ENCODE data around the gene NMNAT1. TPM values are rescaled to one million over a fixed set of nuclear protein-coding genes. Genes with fewer than 3 reads are reported as not detected.
"Not testable (repeated sequence)": the region's sequence is repeated elsewhere in the genome, so short reads cannot be mapped to it uniquely, and the experiment has no call there.

NMNAT1 gene
- total RNA-seq, 3 donors from 2014 or later (not counting 1 experiment from before 2014, with no cell fraction given) = 2.6 to 4.7 (median 2.9) TPM

DNA sequence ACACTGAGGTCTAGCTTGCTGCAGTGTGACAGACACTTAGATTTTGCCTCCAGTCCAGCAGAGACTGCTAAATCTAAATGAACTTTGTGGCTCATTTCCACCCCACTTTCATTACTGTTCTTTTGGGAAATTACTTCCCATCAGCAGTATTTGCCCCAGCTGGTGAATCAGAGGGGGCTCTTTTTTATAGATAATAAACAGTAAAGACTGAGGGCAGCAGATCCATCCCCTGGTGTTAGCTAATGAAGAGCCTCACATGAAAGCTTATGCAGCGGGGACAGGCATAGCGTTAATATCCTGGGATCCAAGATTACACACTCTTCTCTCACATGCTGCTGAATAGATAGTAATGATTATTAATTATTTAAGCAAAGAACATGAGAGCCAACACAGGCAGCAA is 26.8 kb upstream of the NMNAT1 start:
- no peak for DNase-seq
- H3K36me3 Mint-ChIP-seq = no peaks in the 10 kb centered on the region
- no peak overlapping the region for H3K27ac Mint-ChIP-seq
- ATAC-seq = no peak
- H3K4me3 ChIP-seq (ENCODE audit: low read length) = no peak overlapping the region
- no peaks in the 10 kb centered on the region for H3K36me3 ChIP-seq (ENCODE audit: control insufficient read depth, insufficient read depth, low read length)
- peaks cover 0 to 2% of the 10 kb centered on the region in 2 donors for H3K27me3 Mint-ChIP-seq (ENCODE audit: low read depth in 2 of 2)
- H3K27me3 ChIP-seq (ENCODE audit: control insufficient read depth, insufficient read depth, low read length) = no peaks in the 10 kb centered on the region
- WGBS (ENCODE audit: insufficient coverage) = 90% methylated on average over 2 of the region's 2 CpGs
- intact Hi-C loops (cut with micrococcal nuclease) = loop anchor here (10.0 kb wide), 1 partner anchor 1042 kb away; the partner anchor contains the start of gene ENO1
- peaks cover 2% of the 10 kb centered on the region for H3K4me1 ChIP-seq (ENCODE audit: control insufficient read depth, insufficient read depth, low read length)
- H3K9me3 ChIP-seq (ENCODE audit: control insufficient read depth, insufficient read depth, low read length) = no peaks in the 10 kb centered on the region
- no peak overlapping the region for H3K27ac ChIP-seq (ENCODE audit: low read length)
- no peaks in the 10 kb centered on the region for H3K9me3 Mint-ChIP-seq
- no peak for TF ChIP-seq CTCF (IDR thresholded peaks at IDR 0.05)
- H3K4me3 Mint-ChIP-seq = no peak overlapping the region
- peaks cover 7% of the 10 kb centered on the region in 2 donors for H3K4me1 Mint-ChIP-seq

DNA sequence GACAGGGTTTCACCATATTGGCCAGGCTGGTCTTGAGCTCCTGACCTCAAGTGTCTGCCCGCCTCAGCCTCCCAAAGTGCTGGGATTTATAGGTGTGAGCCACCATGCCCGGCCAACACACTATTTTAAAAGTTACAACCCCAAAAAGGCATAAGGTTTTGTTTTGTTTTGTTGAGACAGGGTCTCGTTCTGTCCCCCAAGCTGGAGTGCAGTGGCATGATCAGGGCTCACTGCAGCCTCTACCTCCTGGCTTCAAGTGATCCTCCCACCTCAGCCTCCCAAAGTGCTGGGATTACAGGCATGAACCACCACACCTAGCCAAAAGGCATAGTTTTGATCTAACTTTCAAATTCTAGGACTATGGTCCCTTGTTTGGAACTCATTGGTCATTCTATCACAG is 25.8 kb upstream of the NMNAT1 start:
- not testable (repeated sequence) for H3K4me1 ChIP-seq (ENCODE audit: control insufficient read depth, insufficient read depth, low read length); H3K27ac Mint-ChIP-seq; H3K9me3 Mint-ChIP-seq; H3K27me3 Mint-ChIP-seq (ENCODE audit: low read depth in 2 of 2); H3K36me3 Mint-ChIP-seq; H3K36me3 ChIP-seq (ENCODE audit: control insufficient read depth, insufficient read depth, low read length); H3K4me3 ChIP-seq (ENCODE audit: low read length); H3K4me3 Mint-ChIP-seq; DNase-seq; H3K9me3 ChIP-seq (ENCODE audit: control insufficient read depth, insufficient read depth, low read length); H3K4me1 Mint-ChIP-seq; H3K27ac ChIP-seq (ENCODE audit: low read length); H3K27me3 ChIP-seq (ENCODE audit: control insufficient read depth, insufficient read depth, low read length); ATAC-seq
- 89% methylated on average over 2 of the region's 3 CpGs for WGBS (ENCODE audit: insufficient coverage)
- intact Hi-C loops (cut with micrococcal nuclease) = loop anchor here (10.0 kb wide), 1 partner anchor 1043 kb away; the partner anchor contains the start of gene ENO1

GRCh38 chr1:9917901-9918300 is 25.4 kb upstream of the NMNAT1 start:
- intact Hi-C loops (cut with micrococcal nuclease) = loop anchor here (10.0 kb wide), 1 partner anchor 1043 kb away; the partner anchor contains the start of gene ENO1
- TF ChIP-seq CTCF (IDR thresholded peaks at IDR 0.05) = no peak
- DNase-seq (no peak), ATAC-seq (no peak)
- no peaks in the 10 kb centered on the region for H3K36me3 ChIP-seq (ENCODE audit: control insufficient read depth, insufficient read depth, low read length)
- Mint-ChIP-seq H3K9me3 (no peaks in the 10 kb centered on the region), H3K4me1 (no peaks in the 10 kb centered on the region), H3K27ac (no peak overlapping the region), H3K4me3 (no peak overlapping the region), H3K36me3 (no peaks in the 10 kb centered on the region), H3K27me3 (ENCODE audit: low read depth in 2 of 2) (peaks cover 0 to 2% of the 10 kb centered on the region in 2 donors)
- H3K27me3 ChIP-seq (ENCODE audit: control insufficient read depth, insufficient read depth, low read length) = no peaks in the 10 kb centered on the region
- no peak overlapping the region for H3K27ac ChIP-seq (ENCODE audit: low read length)
- WGBS (ENCODE audit: insufficient coverage) = 89% methylated on average over 1 of the region's 1 CpG
- no peaks in the 10 kb centered on the region for H3K9me3 ChIP-seq (ENCODE audit: control insufficient read depth, insufficient read depth, low read length)
- H3K4me1 ChIP-seq (ENCODE audit: control insufficient read depth, insufficient read depth, low read length) = no peaks in the 10 kb centered on the region
- H3K4me3 ChIP-seq (ENCODE audit: low read length) = no peak overlapping the region

- no peaks in the 10 kb centered on the region for H3K4me1 ChIP-seq (ENCODE audit: control insufficient read depth, insufficient read depth, low read length)
- H3K27ac ChIP-seq (ENCODE audit: low read length) = no peak overlapping the region
- WGBS (ENCODE audit: insufficient coverage) = 79% methylated on average over 5 of the region's 5 CpGs
- no peaks in the 10 kb centered on the region for H3K36me3 ChIP-seq (ENCODE audit: control insufficient read depth, insufficient read depth, low read length)
- no peaks in the 10 kb centered on the region for H3K4me1 Mint-ChIP-seq
- ATAC-seq (no peak), DNase-seq (no peak)
- H3K9me3 ChIP-seq (ENCODE audit: control insufficient read depth, insufficient read depth, low read length) = no peaks in the 10 kb centered on the region
- H3K9me3 Mint-ChIP-seq = no peaks in the 10 kb centered on the region
- H3K4me3 ChIP-seq (ENCODE audit: low read length) = no peak overlapping the region
- intact Hi-C loops (cut with micrococcal nuclease) = no loop called here
- peaks cover 0 to 2% of the 10 kb centered on the region in 2 donors for H3K27me3 Mint-ChIP-seq (ENCODE audit: low read depth in 2 of 2)
- no peaks in the 10 kb centered on the region for H3K27me3 ChIP-seq (ENCODE audit: control insufficient read depth, insufficient read depth, low read length)
- no peaks in the 10 kb centered on the region for H3K36me3 Mint-ChIP-seq
- no peak overlapping the region for H3K27ac Mint-ChIP-seq
- TF ChIP-seq CTCF (IDR thresholded peaks at IDR 0.05) = no peak
- no peak overlapping the region for H3K4me3 Mint-ChIP-seq
Measured at GRCh38 chr1:9920606-9921005, 22.7 kb upstream of the NMNAT1 start.
